ENCODE measurements around the gene TMEM184B.

- TF ChIP-seq YY1 (IDR thresholded peaks at IDR 0.05; ENCODE audit: insufficient read depth, insufficient read length) (no peak), ZNF274 (IDR thresholded peaks at IDR 0.05; ENCODE audit: low read depth, low read length) (no peak), SUZ12 (IDR thresholded peaks at IDR 0.05; ENCODE audit: extremely low read depth, insufficient read depth, insufficient read length) (no peak)
Measured at GRCh38 chr22:38271101-38271500, 1.7 kb downstream of the TMEM184B start.

Data from NT2/D1 (cell line).